Thyroid gland (tissue), 4 donors: ENCODE results near the gene LGI2. TPM values are rescaled to one million over a fixed set of nuclear protein-coding genes. Genes with fewer than 3 reads are reported as not detected.

Experiments used
- DNase-seq, 2 donors: peaks; one replicate each; pipeline ENCODE4 v3.0.0-alpha.2; 2019
- H3K27ac ChIP-seq, 3 donors: fragments of 200-600 bp; sonication (generic); 1 replicate in 2 of 3; 2 replicates in 1 of 3; pipeline ENCODE4 v1.5.1; 2016 to 2019; ENCODE audit warnings: mild to moderate bottlenecking in 1 of 3, moderate library complexity in 1 of 3
- H3K27me3 ChIP-seq: fragments of 200-600 bp; sonication (generic); one replicate; pipeline ENCODE4 v1.5.1; 2019
- H3K36me3 ChIP-seq, 2 donors: fragments of 200-600 bp; sonication (generic); one replicate each; pipeline ENCODE4 v1.5.1; 2016 to 2019
- H3K4me1 ChIP-seq, 2 donors: fragments of 200-600 bp; sonication (generic); one replicate each; pipeline ENCODE4 v1.5.1; 2017 to 2019
- H3K4me3 ChIP-seq, 3 donors: fragments of 200-600 bp; sonication (generic); replicated peaks in 1 of 3; 1 replicate in 2 of 3; 2 replicates in 1 of 3; pipeline ENCODE4 v1.5.1; 2016; ENCODE audit warnings: mild to moderate bottlenecking in 1 of 3
- H3K9me3 ChIP-seq: fragments of 200-600 bp; sonication (generic); one replicate; pipeline ENCODE4 v1.5.1; 2017
- POLR2A ChIP-seq, 2 donors: fragments of 450-650 bp; IDR thresholded peaks; one replicate each; pipeline ENCODE4 v1.6.1; 2017; ENCODE audit warnings: antibody characterized with exemption in 2 of 2, mild to moderate bottlenecking in 2 of 2, moderate library complexity in 1 of 2
- WGBS, 2 donors: methylation state at CpG; one replicate each; pipeline ENCODE4 v1.1.5; 2017; 5-methylcytosine and 5-hydroxymethylcytosine counted together
- intact Hi-C: fragments of 100-400 bp; cut with DNase I; formaldehyde crosslinking; loops from one replicate; pipeline ENCODE4 v1.15.1; 2023
- total RNA-seq, 4 donors: library from RNA; depleted of rRNA; stranded (reverse); fragments of >200 nt; gene quantifications; one replicate each; pipeline ENCODE4 v1.2.3, GENCODE V29; 2016
- TF ChIP-seq, protein P1 (sequence below), 6 experiments: fragments of 200-600 bp in 3 of 6; fragments of 450-650 bp in 3 of 6; sonication (generic) in 3 of 6; IDR thresholded peaks; one replicate each; pipeline ENCODE4 v1.5.1; 2016 to 2019; ENCODE audit warnings: antibody characterized with exemption in 6 of 6, mild to moderate bottlenecking in 2 of 6, inconsistent platforms in 1 of 6, moderate library complexity in 1 of 6

LGI2 gene
- total RNA-seq, 4 donors from 2014 or later, result 0.45 to 3.7 (median 2.2) TPM

DNA sequence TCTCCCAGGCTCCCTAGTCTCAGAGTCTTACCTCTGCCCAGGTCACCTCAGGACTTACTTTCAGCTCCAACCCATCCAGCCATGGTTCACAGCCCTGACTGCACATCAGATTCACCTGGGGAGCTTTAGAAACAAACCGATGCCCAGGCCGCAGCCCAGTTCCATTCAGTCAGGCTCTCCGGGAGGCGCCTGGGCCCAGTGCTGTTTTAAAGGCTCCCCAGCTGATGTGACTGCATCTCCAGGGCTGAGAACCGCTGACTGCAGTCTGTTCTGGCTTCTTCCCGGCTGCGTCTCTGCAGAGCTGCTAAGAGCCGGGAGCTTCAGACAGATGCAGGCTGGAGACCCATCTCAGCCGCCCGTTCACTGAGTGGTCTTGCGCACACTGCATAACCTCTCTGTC is 44.4 kb upstream of the LGI2 start:
- peak; percentile 73 to 85 for DNase-seq
- Histone ChIP-seq H3K4me3 (no peak overlapping the region), H3K27me3 (no peaks in the 10 kb centered on the region), H3K9me3 (no peaks in the 10 kb centered on the region), H3K27ac (peak overlapping the region; percentile 53 to 98 (median 85)), H3K36me3 (no peaks in the 10 kb centered on the region), H3K4me1 (peaks cover 11 to 26% of the 10 kb centered on the region in 2 donors)
- TF ChIP-seq POLR2A (IDR thresholded peaks at IDR 0.05), result no peak
- TF ChIP-seq, protein P1, sequence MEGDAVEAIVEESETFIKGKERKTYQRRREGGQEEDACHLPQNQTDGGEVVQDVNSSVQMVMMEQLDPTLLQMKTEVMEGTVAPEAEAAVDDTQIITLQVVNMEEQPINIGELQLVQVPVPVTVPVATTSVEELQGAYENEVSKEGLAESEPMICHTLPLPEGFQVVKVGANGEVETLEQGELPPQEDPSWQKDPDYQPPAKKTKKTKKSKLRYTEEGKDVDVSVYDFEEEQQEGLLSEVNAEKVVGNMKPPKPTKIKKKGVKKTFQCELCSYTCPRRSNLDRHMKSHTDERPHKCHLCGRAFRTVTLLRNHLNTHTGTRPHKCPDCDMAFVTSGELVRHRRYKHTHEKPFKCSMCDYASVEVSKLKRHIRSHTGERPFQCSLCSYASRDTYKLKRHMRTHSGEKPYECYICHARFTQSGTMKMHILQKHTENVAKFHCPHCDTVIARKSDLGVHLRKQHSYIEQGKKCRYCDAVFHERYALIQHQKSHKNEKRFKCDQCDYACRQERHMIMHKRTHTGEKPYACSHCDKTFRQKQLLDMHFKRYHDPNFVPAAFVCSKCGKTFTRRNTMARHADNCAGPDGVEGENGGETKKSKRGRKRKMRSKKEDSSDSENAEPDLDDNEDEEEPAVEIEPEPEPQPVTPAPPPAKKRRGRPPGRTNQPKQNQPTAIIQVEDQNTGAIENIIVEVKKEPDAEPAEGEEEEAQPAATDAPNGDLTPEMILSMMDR (IDR thresholded peaks at IDR 0.05), result no peak
- intact Hi-C loops, result no loop called here
- 40 to 42% methylated on average over 11 of the region's 11 CpGs for WGBS, 2 donors

DNA sequence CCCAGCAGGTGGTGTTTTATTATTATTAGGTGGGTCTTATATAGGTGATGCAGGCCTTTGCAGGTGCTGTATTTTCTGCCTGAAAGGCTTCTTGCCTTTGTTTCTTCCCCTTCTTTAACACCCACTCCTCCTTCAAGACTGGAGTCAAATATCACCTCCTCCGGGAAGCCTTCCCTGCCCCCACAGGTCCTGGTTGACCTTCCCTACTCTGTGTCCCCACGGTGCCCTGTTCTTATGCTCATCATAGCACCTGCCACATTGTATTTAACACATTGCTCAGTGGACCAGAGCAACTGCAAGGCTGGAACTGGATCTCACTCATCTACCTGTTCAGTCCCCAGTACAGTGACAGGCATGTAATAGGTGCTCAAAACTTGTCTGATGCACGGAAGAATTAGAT is 39.8 kb upstream of the LGI2 start:
- TF ChIP-seq POLR2A (IDR thresholded peaks at IDR 0.05), result no peak
- TF ChIP-seq, protein P1 (IDR thresholded peaks at IDR 0.05), result no peak
- 73% methylated on average over 3 of the region's 3 CpGs for WGBS, 2 donors
- no peaks in the 10 kb centered on the region for H3K27me3 ChIP-seq
- intact Hi-C loops, result no loop called here
- no peak overlapping the region for H3K27ac ChIP-seq
- H3K9me3 ChIP-seq, result no peaks in the 10 kb centered on the region
- no peak overlapping the region for H3K4me3 ChIP-seq
- no peaks in the 10 kb centered on the region for H3K36me3 ChIP-seq
- no peak for DNase-seq
- peaks cover 8 to 11% of the 10 kb centered on the region in 2 donors for H3K4me1 ChIP-seq

DNA sequence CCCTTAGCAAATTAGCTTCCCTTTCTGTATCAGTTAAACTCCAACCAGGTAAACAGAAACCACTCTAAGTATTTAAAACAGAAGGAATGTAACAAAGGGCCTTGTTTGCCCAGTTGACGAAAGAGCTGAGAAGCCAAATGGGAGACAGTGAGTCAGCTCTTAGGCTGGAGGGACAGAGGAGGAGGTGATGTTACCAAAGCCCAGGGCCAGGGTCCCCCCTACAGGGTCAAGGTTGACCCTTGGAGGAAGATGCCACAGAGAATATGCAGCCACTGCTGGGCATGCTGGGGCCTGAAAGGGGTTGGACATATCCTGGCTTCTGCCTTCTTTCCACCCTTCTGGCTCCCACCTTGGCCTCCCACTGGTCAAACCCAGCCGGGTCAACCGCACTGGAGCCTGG is 38.3 kb upstream of the LGI2 start:
- DNase-seq, result no peak

DNA sequence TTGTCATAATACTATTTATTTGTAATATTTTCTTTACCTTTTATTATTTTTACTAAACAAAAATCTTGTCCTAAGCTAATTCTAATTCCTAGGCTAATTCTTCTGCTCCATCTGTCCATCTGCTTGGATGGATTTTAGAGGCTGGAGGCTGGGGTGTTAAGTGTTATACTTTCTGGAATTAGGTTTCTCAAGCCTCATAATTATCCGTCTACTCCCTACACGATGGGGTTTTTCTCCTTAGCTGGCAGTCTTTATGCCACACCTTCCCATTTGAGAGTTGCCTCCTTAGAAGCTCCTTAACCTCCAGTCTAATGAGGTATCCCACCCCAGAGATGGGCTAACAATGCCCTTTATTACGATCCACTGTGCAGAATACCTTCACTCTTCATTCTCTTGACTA is 37.6 kb upstream of the LGI2 start:
- Histone ChIP-seq H3K36me3 (no peaks in the 10 kb centered on the region), H3K4me3 (no peak overlapping the region), H3K27ac (no peak overlapping the region), H3K4me1 (peaks cover 5 to 8% of the 10 kb centered on the region in 2 donors), H3K9me3 (no peaks in the 10 kb centered on the region), H3K27me3 (no peaks in the 10 kb centered on the region)
- WGBS, 2 donors, result 83 to 86% methylated on average over 3 of the region's 3 CpGs
- no peak for DNase-seq
- intact Hi-C loops, result no loop called here
- TF ChIP-seq, protein P1 (IDR thresholded peaks at IDR 0.05), result no peak
- TF ChIP-seq POLR2A (IDR thresholded peaks at IDR 0.05), result no peak

More for the DNA sequence above, 38.3 kb upstream of the LGI2 start:
- peaks cover 5 to 8% of the 10 kb centered on the region in 2 donors for H3K4me1 ChIP-seq
- H3K27me3 ChIP-seq, result no peaks in the 10 kb centered on the region
- intact Hi-C loops, result no loop called here
- no peak overlapping the region for H3K4me3 ChIP-seq
- no peak overlapping the region for H3K27ac ChIP-seq
- H3K9me3 ChIP-seq, result no peaks in the 10 kb centered on the region
- WGBS, 2 donors, result 87 to 93% methylated on average over 3 of the region's 3 CpGs
- no peaks in the 10 kb centered on the region for H3K36me3 ChIP-seq
- TF ChIP-seq POLR2A (IDR thresholded peaks at IDR 0.05), result no peak
- TF ChIP-seq, protein P1 (IDR thresholded peaks at IDR 0.05), result no peak

DNA sequence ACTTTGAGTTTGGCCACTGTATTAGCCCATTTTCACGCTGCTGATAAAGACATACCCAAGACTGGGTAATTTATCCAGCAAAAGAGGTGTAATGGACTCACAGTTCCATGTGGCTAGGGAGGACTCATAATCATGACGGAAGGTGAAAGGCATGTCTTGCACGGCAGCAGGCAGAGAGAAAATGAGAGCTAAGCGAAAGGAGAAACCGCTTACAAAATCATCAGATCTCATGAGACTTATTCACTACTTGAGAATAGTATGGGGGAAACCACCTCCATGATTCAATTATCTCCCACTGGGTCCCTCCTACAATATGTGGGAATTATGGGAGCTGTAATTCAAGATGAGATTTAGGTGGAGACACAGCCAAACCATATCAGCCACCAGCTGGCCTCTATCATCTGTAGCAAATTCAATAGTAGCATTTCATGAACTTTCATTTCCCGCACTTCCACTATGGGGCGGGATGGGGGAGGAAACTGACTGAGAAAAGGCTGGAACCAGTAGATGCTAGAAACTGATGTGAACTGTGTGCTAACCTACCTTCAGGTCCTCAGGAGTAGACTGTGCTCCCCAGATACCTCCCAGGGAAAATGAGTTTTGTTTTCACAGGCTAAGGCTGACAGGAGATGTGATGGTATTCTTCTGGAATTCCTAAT is 35.3 kb upstream of the LGI2 start:
- no peaks in the 10 kb centered on the region for H3K27me3 ChIP-seq
- intact Hi-C loops, result no loop called here
- no peak for DNase-seq
- no peak overlapping the region for H3K4me3 ChIP-seq
- no peaks in the 10 kb centered on the region for H3K36me3 ChIP-seq
- WGBS, 2 donors, result 93 to 94% methylated on average over 7 of the region's 7 CpGs
- no peaks in the 10 kb centered on the region for H3K9me3 ChIP-seq
- no peak overlapping the region for H3K27ac ChIP-seq
- H3K4me1 ChIP-seq, result peaks cover 5 to 8% of the 10 kb centered on the region in 2 donors
- no peak for TF ChIP-seq POLR2A (IDR thresholded peaks at IDR 0.05)
- TF ChIP-seq, protein P1 (IDR thresholded peaks at IDR 0.05), result no peak
